Cortex of kidney (tissue), 1 donor: ENCODE data around the gene GRHPR.
"Not testable (repeated sequence)": the region's sequence is repeated elsewhere in the genome, so short reads cannot be mapped to it uniquely, and the experiment has no call there.

Experiments used
- DNase-seq: peaks from one replicate; lab custom pipeline; 2025; lab: John Stamatoyannopoulos, UW

The GRHPR gene

DNA sequence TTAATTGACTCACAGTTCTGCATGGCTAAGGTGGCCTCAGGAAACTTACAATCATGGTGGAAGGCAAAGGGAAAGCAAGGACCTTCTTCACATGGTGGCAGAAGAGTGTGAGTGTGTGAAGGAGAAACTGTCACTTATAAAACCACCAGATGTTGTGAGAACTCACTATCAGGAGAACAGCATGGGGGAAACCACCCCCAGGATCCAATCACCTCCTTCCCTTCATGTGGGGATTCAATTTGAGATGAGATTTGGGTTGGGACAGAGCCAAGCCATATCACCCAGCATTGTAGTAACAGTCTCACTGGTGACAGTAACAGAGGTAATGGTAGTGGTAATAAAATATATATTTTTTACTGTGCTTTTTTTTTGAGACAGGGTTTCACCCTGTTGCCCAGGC is 24.6 kb downstream of the GRHPR start:
- no peak for DNase-seq

DNA sequence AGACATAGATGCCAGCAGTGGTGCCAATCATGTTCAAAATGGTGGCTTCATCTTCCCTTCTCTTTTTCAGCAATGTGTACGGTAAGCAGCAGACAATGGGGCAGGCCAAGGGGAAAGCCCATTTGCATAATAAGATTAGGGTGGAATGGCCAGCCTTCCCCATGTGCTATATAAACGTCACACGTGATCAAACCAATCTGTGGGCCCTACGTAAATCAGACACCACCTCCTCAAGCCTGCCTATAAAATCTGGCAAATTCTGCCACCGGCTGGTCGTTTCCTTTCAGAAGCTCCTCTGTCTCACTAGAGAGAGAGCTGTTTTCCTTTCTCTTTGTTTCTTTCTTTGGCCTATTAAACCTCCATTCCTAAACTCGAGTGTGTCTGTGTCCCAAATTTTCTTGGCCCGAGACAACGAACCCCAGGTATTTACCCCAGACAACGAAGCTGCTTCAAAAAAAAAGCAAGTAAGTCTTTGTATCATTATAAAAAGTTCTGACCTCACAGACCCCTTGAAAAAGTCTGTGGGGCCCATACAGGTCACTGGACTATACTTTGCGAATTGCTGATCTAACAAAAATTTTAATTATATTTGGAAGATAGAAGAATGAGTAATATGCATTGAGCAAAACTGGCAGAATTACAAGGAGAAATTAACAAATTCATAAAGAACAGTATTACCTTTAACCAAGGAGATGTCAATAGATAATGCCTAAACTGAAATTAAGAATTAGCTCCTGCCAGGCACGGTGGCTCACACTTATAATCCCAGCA is 27.6 kb downstream of the GRHPR start:
- no peak for DNase-seq

DNA sequence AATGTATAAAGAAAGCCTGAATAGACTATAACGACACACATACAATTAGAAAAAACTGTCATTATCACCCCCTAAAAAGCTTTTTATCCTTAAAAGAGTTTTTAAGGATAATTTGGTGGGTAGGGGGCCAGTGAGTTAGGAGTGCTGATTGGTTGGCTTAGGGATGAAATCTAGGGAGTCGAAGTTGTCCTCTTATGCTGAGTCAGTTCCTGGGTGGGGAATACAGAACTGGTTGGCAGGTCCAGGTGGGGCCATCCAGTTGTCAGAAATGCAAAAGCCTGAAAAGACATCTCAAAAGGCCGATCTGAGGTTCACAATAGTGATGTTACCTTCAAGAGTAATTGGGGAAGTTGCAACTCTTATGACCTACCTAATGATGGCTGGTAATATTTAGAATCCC is 29.1 kb downstream of the GRHPR start:
- no peak for DNase-seq

DNA sequence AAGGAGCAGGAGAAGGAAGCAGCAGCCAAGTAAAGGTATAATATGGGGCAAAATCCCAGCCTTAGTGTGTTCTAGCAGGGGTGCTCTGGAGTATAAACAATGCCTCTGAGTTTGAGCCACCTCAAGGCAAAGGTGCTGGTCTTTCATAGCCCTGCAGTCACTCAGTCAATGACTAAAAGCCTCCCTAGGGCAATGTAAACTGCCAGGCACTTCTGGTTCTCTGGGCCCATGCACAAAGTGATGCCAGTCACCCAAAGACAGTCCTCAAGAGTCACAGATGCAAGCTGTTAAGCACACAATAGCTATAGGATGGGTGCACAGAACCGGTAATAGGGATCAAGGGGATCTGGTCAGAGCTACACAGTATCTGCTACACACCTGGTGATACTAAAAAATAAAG is 30.1 kb downstream of the GRHPR start:
- no peak for DNase-seq

DNA sequence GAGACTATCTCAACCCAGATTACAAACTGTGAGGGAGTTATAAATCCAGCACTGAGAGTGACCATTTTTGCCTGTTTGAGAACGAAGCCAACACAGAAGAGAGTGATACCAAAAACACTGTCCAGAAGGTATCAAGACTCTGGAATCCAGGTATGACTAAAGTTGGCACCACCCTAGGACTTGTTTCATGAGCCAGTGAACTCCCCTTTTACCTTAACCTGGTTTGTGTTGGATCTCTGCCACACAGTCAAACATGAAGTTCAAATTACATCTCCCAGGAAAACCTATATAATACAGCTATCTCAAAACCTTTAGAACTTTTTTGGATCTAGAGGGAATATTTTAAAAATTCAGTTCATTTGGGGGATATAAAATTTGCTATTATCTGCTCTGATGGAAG is 31.3 kb downstream of the GRHPR start:
- no peak for DNase-seq

DNA sequence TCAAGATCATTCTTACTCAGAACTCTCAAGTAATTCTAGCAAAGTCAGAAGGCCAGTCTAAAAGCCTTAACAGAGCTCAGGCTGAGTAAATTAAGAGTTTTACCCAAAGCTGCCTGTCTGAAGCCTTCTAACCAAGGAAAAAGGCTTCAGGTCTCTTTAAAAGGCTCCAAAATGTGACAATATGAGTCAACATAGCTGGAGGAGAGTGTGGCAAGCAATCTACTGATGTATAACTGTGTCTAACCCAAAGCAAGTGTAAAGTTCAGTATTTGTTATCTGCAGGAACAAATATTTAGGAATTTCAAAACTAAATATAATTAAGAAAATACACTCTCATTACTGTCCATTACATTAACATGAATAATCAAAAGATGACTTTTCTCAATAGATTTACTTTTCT is 31.7 kb downstream of the GRHPR start:
- DNase-seq, result no peak

DNA sequence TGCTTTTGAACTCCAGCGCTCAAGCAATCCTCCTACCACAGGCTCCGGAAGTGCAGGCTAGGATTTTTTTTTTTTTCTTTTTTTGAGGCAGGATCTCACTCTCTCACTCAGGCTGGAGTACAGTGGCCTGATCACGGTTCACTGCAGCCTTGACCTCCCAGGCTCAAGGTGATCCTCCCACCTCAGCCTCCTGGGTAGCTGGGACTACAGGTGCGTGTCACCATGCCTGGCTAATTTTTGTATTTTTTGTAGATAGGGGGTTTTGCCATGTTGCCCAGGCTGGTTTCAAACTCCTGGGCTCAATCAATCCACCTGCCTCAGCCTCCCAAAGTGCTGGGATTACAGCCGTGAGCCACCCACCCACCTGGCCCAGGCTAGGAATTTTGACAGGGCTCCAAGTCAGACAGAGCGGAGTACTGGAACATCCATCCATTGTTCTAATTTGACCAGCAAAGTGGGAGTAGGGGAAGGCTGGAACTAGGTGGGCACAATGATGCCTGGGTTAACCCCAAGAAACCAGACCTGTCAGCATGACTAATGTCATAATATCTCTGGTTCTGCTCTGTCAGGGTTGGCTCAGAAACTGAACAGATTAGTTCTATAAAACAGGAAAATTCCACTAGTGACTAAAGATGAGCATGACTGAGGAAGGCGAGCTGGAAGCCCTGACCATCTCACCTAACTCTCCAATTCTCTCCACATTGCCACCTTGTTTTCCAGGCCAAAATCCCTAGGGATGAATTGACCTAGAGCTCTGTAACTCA is 33.6 kb downstream of the GRHPR start:
- no peak for DNase-seq

DNA sequence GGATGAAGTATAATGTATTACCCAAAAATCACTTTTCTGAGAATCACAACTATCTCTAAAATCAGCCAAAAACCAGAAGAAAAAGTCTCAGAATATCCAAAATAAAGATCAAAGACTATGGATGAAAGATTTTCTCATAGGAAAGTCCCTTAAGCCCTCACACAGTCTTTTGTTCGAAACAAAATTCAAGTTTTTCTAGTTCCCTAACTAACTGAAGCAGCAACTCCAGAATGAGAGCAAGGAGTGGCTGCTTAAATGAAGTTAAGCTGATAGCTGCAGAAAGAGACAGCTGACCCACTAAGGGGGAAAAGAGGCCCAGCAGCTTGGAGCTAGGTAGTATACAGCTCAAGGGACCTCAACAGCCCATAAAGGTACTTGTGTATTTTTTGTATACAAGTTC is 34.3 kb downstream of the GRHPR start:
- no peak for DNase-seq

DNA sequence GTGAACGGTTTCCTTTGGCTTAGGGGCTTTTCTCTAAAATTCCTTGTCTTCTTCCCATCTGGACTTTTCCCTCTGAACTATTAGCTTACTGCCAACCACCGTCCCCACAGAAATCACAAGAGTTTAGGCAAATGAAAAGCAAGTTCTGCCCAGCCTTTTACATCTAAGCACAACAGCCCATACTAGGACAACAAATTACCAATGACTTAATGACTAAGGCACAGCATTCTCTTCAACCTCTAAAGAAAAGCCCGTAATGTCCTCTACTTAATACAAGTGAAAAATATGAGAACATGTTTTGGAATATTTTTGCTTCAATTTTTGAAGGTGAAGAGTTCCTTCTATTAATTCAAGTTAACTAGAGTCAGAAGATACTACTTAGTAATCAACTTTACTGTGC is 41.5 kb downstream of the GRHPR start:
- DNase-seq, result no peak

DNA sequence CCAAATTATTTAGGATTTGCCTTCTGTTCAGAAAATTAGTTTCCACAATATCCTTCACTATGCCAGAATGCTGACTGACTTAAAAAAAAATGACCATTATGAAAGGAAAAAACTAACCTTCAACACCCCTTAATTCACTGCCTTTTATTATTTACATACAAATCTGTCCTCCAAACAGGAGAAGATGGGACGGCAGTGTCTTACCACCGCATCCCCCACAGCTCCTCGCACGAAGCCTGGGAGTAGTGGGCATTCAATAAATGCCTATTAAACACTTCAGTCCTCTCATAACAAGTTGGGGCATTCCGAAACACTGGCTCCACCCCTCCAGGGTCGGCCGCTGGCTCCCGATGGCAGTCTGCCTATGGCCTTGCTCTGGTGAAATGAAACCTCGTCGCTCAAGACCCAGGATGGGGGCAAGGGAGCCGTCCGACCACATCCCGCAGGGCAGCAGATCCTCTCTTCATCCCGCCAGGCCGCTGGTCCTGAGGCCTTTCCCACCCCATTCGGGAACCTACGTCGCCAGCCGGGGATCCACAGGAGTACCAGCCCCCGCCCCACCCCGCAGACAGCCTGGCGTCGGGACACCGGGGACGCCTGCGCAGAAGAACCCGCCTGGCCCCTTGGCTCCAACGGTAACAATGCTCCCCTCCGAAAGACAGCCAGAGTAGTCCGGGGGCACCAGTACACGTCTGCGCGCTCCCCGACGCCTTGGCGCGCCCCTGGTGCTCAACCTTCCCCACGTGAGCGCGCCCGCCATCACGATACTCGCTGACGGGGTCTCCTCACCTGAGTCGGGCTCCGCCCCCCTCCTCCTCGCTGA is 42.1 kb downstream of the GRHPR start:
- DNase-seq, result no peak

DNA sequence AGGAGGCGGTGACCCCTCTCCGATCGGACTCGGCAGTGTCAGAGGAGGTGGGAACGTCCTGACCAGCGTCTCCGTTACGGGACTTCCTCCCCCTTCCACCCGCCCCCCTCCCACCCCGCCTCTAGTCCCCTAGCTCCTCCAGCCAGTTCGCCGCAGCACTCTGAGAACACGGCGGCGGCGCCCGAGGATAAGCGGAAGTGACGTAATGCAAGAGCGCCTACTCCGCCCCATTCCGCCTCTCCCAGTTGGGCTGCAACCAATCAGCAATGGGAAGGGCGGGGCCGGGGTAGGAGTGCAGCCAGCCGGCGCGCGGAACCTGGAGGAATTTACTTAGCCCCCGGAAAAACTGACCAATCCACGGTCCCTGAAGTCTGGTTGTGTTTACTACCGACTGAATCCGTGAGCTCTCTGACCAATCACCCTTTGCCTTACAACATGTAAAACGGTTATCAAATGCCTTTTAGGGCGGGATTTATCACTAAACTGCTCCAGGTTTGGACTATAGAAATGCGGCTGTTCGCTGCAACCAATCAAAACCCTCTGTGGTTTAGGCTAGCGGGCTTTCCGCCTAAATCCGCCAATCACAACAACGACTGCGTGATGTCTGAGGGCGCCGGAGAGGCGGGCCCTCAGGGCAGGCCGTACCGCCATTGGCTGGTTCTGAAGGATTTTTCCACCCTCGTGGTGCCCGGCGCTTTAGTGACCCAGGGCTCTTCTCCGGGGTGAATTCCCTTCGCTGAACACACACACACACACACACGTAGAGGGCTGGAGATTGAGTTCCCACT is 42.9 kb downstream of the GRHPR start, which contains the start of gene ZBTB5:
Gene ZBTB5, minus strand, starts transcription at position 202 of the 788 bp plus-strand sequence. CDS start 22,899 bp downstream, outside the sequence.
- no peak for DNase-seq

DNA sequence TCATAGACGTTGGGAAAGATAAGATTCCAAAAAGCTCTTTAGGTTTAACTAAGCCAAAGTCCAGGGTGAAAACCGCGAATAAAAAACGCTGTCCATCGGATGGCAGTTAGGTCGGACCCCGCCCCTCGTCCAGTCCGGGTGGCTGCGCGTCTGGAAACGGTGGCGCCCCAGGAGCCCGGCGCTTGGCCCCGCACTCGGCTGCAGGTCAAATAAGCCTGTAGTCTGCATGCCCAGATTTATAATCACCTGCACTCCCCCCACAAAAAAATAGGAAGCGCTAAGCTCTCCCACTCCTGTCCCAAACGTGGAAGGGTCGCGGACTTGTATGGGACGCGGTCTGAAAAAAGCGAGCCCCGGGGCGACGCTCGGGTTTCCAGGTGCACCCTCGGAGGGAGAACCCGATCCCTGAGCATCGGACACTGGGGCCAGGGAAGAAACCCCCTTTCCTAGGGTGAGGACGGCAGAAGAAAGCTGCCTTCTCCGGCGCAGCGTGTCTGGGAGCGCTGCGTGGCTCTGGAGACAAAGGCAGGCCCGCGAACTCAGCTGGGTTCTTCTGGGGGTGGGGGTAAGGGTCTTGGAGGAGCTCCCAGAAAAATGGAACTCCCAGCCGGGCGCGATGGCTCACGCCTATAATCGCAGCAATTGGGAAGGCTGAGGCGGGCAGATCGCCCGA is 43.7 kb downstream of the GRHPR start:
- DNase-seq, result no peak

DNA sequence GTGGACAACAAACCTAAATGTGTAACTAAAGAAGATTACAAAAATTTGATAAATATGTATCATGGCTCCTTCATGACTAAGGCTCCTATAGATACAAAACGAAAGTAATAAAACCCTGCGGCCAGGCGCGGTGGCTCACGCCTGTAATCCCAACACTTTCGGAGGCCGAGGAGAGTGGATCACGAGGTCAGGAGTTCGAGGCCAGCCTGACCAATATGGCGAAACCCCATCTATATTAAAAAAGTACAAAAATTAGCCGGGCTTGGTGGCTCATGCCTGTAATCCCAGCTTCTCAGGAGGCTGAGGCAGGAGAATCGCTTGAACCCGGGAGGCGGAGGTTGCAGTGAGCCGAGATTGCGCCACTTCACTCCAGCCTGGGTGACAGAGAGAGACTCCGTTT is 45.0 kb downstream of the GRHPR start:
- DNase-seq, result not testable (repeated sequence)

DNA sequence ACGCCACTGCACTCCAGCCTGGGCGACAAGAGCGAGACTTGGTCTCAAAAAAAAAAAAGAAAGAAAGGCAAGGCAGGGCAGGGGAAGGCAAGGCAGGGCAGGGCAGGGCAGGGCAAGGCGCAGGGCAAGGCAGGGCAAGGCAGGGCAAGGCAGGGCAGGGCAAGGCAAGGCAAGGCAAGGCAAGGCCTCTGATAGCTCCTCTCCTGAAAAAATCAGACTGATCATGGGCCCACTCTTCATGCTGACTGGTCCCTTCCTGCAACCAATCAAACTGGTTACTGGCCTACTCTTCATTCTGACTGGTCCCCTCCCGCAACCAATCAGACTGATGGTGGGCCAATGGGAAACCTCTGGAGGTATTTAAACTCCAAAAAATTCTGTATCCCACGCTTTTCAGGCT is 46.1 kb downstream of the GRHPR start:
- DNase-seq, result no peak

DNA sequence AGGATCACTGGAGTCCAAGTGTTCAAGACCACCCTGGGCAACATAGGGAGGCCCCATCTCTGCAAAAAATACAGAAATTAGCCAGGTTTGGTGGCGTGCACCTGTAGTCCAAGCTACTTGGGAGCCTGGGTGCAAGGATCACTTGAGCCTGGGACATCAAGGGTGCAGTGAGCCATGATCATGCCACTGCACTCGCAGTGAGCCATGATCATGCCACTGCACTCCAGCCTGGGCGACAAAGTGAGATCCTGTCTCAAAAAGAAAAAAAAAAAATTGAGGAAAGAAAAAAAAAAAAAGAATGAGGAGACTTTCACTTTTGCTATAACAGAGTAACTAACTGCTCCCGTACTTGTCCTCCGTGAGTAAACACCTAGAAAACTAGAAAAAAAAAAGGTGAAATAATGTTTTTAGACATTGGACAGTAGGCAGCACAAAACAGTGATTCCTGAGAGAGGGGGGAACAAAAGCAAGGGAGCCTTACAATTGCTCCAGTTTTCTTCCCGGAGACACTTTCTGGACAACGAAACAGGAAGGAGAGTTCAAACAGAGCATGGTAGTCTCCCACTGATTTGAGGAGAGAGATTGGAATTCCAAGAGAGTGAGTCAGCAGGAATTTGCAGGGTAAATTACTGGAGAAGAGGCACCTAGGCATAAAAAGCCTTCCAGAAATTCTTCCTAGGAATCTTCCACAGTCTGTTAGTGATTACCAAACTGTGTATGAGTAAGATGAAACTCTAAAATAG is 49.6 kb downstream of the GRHPR start:
- DNase-seq, result no peak

DNA sequence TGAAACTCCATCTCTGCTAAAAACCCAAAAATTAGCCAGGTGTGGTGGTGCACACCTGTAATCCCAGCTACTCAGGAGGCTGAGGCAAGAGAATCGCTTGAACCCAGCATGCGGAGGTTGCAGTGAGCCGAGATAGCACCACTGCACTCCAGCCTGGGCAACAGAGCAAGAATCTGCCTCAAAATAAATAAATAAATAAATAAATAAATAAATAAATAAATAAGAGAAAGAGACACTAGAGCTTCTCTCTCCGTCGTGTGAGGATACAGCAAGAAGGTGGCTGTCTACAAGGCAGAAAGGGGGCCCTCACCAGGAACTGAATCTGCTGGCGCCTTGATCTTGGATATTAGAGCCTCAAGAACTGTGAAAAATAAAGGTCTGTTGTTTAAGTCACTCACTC is 51.5 kb downstream of the GRHPR start:
- not testable (repeated sequence) for DNase-seq

DNA sequence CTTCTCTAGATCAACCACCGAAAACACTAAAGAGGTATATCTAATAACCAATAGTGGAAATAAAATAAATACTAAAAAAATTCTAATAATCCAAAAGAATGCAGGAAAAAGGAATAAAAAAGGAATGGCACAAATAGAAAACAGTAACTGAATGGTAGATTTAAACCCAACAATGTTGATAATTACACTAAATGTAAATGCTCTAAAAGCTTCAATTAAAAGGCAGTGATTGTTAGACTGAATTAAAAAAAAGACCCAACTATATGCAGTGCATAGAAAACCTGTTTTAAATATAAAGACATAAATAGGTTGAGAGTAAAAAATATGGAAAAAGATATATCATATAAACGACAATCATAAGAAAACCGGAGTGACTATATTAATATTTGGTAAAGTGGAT is 51.9 kb downstream of the GRHPR start:
- no peak for DNase-seq

DNA sequence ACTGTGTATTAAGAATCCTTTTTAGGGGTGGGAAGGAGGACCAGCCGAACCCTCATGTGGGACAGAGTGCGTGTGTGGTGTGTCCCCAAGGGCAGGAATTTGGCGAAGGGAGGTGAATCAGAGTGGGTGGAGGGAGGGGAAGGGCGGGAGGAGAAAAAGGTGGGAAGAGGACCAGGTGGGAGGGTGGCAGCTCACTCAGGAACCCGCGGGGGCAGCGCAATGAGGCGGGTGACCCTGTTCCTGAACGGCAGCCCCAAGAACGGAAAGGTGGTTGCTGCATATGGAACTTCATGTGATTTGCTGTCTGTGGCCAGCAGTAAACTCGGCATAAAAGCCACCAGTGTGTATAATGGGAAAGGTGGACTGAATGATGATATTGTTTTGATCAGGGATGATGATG is 54.4 kb downstream of the GRHPR start:
- no peak for DNase-seq

DNA sequence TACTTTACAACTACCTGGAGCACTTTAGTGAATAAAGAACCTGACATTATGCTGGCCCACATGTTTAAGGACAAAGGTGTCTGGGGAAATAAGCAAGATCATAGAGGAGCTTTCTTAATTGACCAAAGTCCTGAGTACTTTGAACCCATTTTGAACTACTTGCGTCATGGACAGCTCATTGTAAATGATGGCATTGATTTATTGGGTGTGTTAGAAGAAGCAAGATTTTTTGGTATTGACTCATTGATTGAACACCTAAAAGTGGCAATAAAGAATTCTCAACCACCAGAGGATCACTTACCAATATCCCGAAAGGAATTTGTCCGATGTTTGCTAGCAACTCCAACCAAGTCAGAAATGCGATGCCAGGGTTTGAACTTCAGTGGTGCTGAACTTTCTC is 54.9 kb downstream of the GRHPR start:
- not testable (repeated sequence) for DNase-seq

DNA sequence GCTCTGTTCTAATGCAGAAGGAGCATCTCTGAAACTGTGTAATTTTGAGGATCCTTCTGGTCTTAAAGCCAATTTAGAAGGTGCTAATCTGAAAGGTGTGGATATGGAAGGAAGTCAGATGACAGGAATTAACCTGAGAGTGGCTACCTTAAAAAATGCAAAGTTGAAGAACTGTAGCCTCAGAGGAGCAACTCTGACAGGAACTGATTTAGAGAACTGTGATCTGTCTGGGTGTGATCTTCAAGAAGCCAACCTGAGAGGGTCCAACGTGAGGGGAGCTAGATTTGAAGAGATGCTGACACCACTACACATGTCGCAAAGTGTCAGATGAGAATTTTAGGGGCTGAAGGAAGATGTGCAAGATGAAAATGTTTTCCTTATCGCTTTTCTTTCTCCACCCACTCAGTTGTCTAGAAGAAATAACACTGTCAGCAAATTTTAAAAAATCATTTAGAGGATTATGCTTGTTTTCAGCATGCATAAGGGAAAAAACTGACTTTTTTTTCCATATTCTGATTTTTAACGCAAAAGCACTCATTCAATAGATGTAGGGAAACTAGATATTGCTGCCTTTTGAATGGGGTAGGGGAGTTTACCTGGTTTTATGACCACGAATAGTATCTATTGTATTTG is 55.6 kb downstream of the GRHPR start:
- DNase-seq, result not testable (repeated sequence)
